Measurements from ENCODE around the gene PANX1.

GRCh38 chr11:94145916-94146315 is 17.3 kb downstream of the PANX1 start:
- TF ChIP-seq POLR2A (IDR thresholded peaks at IDR 0.05; ENCODE audit: low read depth, low read length) (no peak), TAF1 (IDR thresholded peaks at IDR 0.05; ENCODE audit: low read depth, low read length) (no peak), POLR2AphosphoS5 (IDR thresholded peaks at IDR 0.05; ENCODE audit: low read depth, low read length) (no peak)

All from GM12891 (cell line).